RWPE2 (cell line): ENCODE results near the gene PTPRN.

ENCODE experiments used
- ATAC-seq: fragments of 200-7000 bp; cut with Tn5 transposase; 3 replicates; pipeline ENCODE4 v1.9.1; 2021; ENCODE audit warnings: low read depth
- DNase-seq: peaks from one replicate; pipeline ENCODE4 v3.0.0-alpha.2; 2020; ENCODE audit warnings: low spot score
- H3K27ac ChIP-seq: fragments of 450-650 bp; 2 replicates; pipeline ENCODE4 v1.5.1; 2017; ENCODE audit warnings: mild to moderate bottlenecking; ENCODE audit not compliant: poor library complexity, severe bottlenecking
- H3K27me3 ChIP-seq: fragments of 250-450 bp; sonication (Bioruptor Pico); 2 replicates; pipeline ENCODE4 v1.5.1; 2021; ENCODE audit warnings: mild to moderate bottlenecking, moderate library complexity; ENCODE audit not compliant: insufficient read depth, poor library complexity, severe bottlenecking
- H3K36me3 ChIP-seq: fragments of 250-450 bp; sonication (Bioruptor Pico); 2 replicates; pipeline ENCODE4 v1.5.1; 2020; ENCODE audit warnings: low read depth, mild to moderate bottlenecking, moderate library complexity
- H3K4me1 ChIP-seq: fragments of 250-450 bp; sonication (Bioruptor Pico); 2 replicates; pipeline ENCODE4 v1.5.1; 2021; ENCODE audit warnings: mild to moderate bottlenecking, moderate library complexity; ENCODE audit not compliant: insufficient read depth, poor library complexity, severe bottlenecking
- H3K4me3 ChIP-seq: fragments of 250-450 bp; sonication (Bioruptor Pico); 2 replicates; pipeline ENCODE4 v1.5.1; 2021; ENCODE audit warnings: mild to moderate bottlenecking, moderate library complexity; ENCODE audit not compliant: severe bottlenecking
- H3K9me3 ChIP-seq: fragments of 250-450 bp; sonication (Bioruptor Pico); 2 replicates; pipeline ENCODE4 v1.5.1; 2021; ENCODE audit warnings: mild to moderate bottlenecking, moderate library complexity; ENCODE audit not compliant: severe bottlenecking
- CTCF ChIP-seq: fragments of 450-650 bp; IDR thresholded peaks from one replicate; pipeline ENCODE4 v1.5.1; 2017; ENCODE audit warnings: mild to moderate bottlenecking, moderate library complexity; ENCODE audit not compliant: poor library complexity, severe bottlenecking

Gene PTPRN

GRCh38 chr2:219291910-219292490 lies 17.2 kb downstream of the PTPRN start:
- peaks cover 13% of the 10 kb centered on the region for H3K4me1 ChIP-seq
- no peak overlapping the region for H3K4me3 ChIP-seq
- H3K36me3 ChIP-seq: no peaks in the 10 kb centered on the region
- TF ChIP-seq CTCF: no peak
- DNase-seq: no peak
- H3K27me3 ChIP-seq: no peaks in the 10 kb centered on the region
- H3K9me3 ChIP-seq: no peaks in the 10 kb centered on the region
- H3K27ac ChIP-seq: no peak overlapping the region
- no peak for ATAC-seq

- no peak for TF ChIP-seq CTCF
- Histone ChIP-seq H3K27ac (no peak overlapping the region), H3K9me3 (no peaks in the 10 kb centered on the region), H3K4me1 (peaks cover 19% of the 10 kb centered on the region), H3K4me3 (no peak overlapping the region), H3K27me3 (no peaks in the 10 kb centered on the region), H3K36me3 (no peaks in the 10 kb centered on the region)
- DNase-seq: no peak
- ATAC-seq: no peak
These were observed 17.8 kb downstream of the PTPRN start for GRCh38 chr2:219291394-219291793.

- TF ChIP-seq CTCF: no peak
- ATAC-seq: no peak
- H3K4me3 ChIP-seq: no peak overlapping the region
- no peaks in the 10 kb centered on the region for H3K9me3 ChIP-seq
- DNase-seq: no peak
- 0 out of 2 replicates have a peak, but pooled peaks cover under 1% of the 10 kb centered on the region for H3K36me3 ChIP-seq
- H3K27ac ChIP-seq: peak overlapping the region; percentile 79
- H3K4me1 ChIP-seq: peaks cover 24% of the 10 kb centered on the region
- H3K27me3 ChIP-seq: no peaks in the 10 kb centered on the region
These were observed 18.6 kb downstream of the PTPRN start for GRCh38 chr2:219290381-219291171.

GRCh38 chr2:219289537-219290361 lies 19.5 kb downstream of the PTPRN start:
- no peak for TF ChIP-seq CTCF
- DNase-seq: peak; percentile 81
- H3K27ac ChIP-seq: peak overlapping the region; percentile 79

More at GRCh38 chr2:219289537-219290361, 19.5 kb downstream of the PTPRN start:
- peaks cover 8% of the 10 kb centered on the region for H3K36me3 ChIP-seq
- no peaks in the 10 kb centered on the region for H3K27me3 ChIP-seq
- no peaks in the 10 kb centered on the region for H3K9me3 ChIP-seq
- H3K4me3 ChIP-seq: no peak overlapping the region
- peak; percentile 53 for ATAC-seq
- H3K4me1 ChIP-seq: peaks cover 27% of the 10 kb centered on the region
